22Rv1 (cell line): Measurements from ENCODE around the gene AFF1.
"Not testable (repeated sequence)": the region's sequence is repeated elsewhere in the genome, so short reads cannot be mapped to it uniquely, and the experiment has no call there.

Experiments
- ZFX ChIP-seq: fragments of 450-650 bp; IDR thresholded peaks from 2 replicates; pipeline ENCODE4 v1.6.1; 2017; ENCODE audit warnings: antibody characterized with exemption, borderline replicate concordance
- TF ChIP-seq, protein P1 (sequence below): fragments of 450-650 bp; IDR thresholded peaks from 2 replicates; pipeline ENCODE4 v1.5.1; 2017; ENCODE audit warnings: mild to moderate bottlenecking

DNA sequence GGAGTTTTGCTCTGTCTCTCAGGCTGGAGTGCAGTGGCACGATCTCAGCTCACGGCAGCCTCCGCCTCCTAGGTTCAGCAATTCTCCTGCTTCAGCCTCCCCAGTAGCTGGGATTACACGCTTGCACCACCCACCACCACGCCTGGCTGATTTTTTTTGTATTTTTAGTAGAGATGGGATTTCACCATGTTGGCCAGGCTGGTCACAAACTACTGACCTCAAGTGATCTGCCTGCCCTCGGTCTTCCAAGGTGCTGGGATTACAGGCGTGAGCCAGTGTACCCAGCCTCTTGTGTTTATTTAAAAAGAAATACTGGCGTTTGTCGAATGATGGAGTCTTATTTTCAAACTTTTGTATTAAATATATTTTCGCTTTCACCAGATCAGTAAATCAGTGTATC lies 137.7 kb downstream of the AFF1 start:
- TF ChIP-seq, protein P1, sequence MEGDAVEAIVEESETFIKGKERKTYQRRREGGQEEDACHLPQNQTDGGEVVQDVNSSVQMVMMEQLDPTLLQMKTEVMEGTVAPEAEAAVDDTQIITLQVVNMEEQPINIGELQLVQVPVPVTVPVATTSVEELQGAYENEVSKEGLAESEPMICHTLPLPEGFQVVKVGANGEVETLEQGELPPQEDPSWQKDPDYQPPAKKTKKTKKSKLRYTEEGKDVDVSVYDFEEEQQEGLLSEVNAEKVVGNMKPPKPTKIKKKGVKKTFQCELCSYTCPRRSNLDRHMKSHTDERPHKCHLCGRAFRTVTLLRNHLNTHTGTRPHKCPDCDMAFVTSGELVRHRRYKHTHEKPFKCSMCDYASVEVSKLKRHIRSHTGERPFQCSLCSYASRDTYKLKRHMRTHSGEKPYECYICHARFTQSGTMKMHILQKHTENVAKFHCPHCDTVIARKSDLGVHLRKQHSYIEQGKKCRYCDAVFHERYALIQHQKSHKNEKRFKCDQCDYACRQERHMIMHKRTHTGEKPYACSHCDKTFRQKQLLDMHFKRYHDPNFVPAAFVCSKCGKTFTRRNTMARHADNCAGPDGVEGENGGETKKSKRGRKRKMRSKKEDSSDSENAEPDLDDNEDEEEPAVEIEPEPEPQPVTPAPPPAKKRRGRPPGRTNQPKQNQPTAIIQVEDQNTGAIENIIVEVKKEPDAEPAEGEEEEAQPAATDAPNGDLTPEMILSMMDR, result not testable (repeated sequence)
- TF ChIP-seq ZFX, result not testable (repeated sequence)
